ENCODE results near the gene CHD3.
"Not testable (repeated sequence)": the region's sequence is repeated elsewhere in the genome, so short reads cannot be mapped to it uniquely, and the experiment has no call there.

Gene CHD3

DNA sequence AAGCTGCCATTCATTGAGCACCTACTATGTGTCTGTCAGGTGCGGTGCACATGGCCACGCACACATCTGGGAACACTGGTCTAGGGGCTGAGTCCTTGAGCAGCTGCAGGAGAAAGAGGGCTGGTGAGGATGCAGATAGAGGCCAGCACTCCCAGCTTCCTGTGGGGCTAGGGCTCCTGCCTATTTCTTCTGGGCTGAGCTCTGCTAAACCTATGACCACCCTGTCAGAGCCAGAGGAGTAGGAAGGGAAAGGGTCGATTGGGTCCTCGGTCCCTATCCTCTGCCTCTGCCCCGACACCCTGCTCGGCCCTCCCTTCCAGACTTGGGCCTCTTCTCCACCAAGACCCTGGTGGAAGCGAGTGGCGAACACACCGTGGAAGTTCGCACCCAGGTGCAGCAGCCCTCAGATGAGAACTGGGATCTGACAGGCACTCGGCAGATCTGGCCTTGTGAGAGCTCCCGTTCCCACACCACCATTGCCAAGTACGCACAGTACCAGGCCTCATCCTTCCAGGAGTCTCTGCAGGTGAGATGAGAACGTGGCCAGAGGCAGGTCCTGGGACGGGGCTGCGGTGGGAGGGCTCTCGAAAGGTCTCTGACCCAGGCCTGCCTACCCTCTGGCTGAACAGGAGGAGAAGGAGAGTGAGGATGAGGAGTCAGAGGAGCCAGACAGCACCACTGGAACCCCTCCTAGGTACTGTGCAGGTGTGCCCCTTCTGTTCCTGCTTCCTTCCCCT, 37.7 kb upstream of the CHD3 start:
- no peak for DNase-seq

DNA sequence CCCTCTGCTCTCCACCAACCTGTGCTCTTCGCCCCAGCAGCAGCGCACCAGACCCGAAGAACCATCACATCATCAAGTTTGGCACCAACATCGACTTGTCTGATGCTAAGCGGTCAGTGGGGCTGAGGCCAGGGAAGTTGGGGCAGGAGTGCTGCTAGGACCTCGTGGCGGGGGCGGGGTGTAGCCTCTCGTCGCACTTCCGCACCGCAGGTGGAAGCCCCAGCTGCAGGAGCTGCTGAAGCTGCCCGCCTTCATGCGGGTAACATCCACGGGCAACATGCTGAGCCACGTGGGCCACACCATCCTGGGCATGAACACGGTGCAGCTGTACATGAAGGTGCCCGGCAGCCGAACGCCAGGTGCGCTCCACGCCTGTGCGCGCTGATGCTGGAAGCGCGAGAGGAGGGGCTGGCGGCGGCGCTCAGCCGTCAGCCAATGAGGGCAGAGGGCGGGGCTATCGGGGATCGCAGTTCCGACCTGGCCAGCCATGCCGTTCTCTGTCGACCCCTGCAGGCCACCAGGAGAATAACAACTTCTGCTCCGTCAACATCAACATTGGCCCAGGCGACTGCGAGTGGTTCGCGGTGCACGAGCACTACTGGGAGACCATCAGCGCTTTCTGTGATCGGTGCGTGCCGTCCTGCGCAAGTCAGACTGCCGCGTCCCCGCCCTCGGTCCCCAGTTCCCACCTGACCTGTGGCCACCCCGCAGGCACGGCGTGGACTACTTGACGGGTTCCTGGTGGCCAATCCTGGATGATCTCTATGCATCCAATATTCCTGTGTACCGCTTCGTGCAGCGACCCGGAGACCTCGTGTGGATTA, 36.9 kb upstream of the CHD3 start:
- DNase-seq: peak; percentile 51 to 53

DNA sequence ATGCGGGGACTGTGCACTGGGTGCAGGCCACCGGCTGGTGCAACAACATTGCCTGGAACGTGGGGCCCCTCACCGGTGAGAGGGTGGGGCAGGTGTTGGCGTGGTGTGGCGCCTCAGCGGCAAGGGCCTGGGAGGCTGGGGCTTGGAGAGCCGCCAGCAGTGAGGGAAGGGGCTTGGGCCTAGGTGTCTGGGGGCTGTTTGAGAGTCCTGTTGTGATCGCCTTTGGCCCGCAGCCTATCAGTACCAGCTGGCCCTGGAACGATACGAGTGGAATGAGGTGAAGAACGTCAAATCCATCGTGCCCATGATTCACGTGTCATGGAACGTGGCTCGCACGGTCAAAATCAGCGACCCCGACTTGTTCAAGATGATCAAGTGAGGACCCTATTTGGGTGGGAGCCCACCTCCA, 36.3 kb upstream of the CHD3 start:
- no peak for DNase-seq

DNA sequence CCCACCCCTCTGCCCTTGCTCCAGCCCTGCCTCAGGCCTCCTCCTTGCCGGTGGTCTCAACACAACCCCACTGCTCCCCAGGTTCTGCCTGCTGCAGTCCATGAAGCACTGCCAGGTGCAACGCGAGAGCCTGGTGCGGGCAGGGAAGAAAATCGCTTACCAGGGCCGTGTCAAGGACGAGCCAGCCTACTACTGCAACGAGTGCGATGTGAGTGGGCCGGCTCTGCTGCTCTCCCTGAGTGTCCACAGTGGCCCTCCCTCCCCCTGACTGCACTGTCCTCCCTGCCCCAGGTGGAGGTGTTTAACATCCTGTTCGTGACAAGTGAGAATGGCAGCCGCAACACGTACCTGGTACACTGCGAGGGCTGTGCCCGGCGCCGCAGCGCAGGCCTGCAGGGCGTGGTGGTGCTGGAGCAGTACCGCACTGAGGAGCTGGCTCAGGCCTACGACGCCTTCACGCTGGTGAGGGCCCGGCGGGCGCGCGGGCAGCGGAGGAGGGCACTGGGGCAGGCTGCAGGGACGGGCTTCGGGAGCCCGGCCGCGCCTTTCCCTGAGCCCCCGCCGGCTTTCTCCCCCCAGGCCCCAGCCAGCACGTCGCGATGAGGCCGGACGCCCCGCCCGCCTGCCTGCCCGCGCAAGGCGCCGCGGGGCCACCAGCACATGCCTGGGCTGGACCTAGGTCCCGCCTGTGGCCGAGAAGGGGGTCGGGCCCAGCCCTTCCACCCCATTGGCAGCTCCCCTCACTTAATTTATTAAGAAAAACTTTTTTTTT, 35.5 kb upstream of the CHD3 start:
- DNase-seq: no peak

DNA sequence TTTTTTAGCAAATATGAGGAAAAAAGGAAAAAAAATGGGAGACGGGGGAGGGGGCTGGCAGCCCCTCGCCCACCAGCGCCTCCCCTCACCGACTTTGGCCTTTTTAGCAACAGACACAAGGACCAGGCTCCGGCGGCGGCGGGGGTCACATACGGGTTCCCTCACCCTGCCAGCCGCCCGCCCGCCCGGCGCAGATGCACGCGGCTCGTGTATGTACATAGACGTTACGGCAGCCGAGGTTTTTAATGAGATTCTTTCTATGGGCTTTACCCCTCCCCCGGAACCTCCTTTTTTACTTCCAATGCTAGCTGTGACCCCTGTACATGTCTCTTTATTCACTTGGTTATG, 34.9 kb upstream of the CHD3 start:
- no peak for DNase-seq

DNA sequence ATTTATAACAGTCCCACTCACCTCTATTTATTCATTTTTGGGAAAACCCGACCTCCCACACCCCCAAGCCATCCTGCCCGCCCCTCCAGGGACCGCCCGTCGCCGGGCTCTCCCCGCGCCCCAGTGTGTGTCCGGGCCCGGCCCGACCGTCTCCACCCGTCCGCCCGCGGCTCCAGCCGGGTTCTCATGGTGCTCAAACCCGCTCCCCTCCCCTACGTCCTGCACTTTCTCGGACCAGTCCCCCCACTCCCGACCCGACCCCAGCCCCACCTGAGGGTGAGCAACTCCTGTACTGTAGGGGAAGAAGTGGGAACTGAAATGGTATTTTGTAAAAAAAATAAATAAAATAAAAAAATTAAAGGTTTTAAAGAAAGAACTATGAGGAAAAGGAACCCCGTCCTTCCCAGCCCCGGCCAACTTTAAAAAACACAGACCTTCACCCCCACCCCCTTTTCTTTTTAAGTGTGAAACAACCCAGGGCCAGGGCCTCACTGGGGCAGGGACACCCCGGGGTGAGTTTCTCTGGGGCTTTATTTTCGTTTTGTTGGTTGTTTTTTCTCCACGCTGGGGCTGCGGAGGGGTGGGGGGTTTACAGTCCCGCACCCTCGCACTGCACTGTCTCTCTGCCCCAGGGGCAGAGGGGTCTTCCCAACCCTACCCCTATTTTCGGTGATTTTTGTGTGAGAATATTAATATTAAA, 34.4 kb upstream of the CHD3 start:
- no peak for DNase-seq

DNA sequence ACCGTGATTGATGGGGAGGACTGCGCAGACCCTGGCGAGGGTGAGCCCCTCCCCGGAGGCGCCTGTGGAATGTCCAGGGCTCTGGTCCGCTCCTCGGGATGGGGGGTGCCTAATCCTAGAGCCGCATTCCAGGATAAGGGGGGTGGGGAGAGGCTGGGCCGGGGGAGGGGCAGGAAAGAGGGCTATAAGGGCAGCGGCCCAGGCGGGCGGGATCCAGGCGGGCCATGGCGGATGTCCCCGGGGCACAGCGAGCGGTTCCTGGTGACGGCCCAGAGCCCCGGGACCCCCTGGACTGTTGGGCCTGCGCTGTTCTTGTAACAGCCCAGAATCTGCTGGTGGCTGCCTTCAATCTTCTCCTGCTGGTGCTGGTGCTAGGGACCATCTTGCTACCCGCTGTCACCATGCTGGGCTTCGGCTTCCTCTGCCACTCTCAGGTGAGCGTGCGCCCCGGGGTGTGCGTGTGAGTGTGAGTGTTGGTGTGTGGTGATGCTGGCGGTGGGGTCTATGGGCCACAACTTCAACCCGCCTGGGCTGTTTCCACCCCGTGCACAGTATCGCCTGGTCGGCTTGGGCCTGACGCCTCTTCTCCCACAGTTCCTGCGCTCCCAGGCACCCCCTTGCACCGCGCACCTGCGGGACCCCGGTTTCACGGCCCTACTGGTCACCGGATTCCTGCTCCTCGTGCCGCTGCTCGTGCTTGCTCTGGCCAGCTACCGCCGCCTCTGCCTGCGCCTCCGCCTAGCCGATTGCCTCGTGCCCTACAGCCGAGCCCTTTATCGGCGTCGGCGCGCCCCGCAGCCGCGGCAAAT, 33.5 kb upstream of the CHD3 start, which contains the start of gene TMEM88:
TMEM88 (plus strand) TSS at position 216 of the 809 bp plus-strand sequence; CDS start at position 225, 9 bp downstream.
- no peak for DNase-seq

DNA sequence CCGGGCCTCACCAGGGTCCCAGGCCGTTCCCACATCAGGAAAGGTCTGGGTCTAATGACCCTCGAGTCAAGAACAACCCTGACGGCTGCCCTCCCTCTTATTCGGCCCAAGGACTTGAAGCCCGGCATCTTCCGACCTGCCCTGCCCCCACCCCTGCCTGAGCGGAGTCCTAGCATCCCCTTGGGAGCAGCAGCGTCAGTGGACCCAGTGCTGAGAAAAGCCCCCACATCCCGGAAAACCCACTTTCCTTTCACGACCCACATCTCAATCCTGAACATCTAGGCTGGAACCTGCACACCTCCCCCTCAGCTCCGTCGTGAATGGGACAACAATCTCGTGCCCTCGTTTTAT, 33.0 kb upstream of the CHD3 start:
- no peak for DNase-seq

DNA sequence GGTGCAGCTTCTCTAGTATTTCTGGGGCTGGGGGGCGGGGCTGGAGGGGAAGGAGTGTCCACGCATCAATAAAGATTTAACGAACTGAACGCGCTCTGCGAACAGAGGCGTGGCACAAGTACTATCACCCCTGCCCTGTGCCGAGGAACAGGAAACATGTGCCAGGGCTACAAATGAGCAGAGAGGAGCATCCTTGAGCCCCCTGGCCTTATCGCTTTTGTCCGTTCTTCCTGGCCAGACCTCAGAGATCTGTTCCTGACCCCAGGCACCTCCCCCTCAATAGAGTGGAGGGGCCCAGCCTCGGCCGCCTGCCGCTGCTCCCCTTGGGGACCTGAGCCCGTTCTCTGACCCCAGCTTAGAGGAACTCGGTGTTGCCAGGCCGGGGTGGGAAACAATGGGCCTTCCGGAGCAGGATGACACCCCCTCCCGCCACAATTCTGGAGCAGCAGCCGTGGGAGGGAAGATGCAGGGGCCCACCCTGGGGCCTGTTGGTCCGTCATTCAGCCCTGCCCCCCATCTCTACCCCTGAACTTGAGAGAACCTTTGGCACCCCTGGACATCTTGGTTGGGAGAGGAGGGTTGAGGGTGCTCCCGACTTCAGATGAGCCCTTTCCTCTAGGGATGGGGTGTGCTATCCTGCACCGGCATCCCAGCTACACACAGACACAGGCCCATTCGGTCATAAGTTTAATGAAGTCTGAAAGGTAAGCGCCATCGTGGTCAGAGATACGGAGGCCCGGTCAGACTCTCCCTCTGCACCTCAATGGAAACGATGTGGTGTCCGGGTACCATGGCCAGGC, 32.4 kb upstream of the CHD3 start:
- DNase-seq: no peak

DNA sequence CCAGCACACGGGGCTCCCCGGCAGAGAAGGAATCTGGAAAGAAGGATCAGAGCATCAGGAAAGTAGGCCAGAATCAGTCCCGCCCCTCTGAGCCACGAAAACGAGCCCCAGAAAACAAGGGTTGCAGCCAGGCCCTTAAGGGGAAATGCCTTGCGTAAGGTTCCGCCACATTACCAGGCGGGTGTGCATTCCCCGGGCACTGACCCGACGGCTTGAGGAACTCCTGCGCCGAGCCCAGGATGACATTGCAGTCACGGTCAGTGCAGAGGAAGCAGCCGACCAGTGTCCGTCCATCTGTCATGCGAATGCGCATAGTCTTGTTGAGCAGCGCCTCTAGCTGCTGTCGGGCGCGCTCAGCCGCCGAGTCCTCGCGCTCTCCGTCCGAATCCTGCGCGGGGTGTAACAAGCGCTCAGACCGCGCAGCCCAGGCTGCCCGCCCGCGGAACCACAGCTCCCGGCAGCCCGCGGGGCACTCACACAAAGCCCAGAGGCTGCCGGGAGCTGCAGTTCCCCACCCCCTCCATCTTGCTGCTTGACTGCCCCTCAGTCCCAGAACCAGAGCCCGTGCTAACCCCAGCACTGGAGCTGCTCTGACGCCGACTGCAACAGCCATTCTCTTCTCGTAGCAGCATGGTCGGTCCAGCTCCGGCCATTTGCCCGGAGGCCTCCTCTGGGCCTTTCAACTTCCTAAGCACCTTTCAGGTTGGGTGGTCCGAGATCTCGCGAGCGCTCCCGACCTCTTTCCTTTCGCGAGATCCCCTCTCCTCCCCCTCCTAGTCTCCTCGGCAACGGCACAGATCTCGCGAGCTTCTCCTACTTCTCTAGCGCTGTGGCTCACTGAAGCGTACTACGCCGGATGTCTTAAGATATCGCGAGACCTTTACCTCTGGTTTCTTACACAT, 31.5 kb upstream of the CHD3 start, which contains the start of gene NAA38:
NAA38 (minus strand) TSS at position 749 of the 902 bp plus-strand sequence; CDS start at position 653, 96 bp downstream.
- peak; percentile 78 to 88 for DNase-seq

DNA sequence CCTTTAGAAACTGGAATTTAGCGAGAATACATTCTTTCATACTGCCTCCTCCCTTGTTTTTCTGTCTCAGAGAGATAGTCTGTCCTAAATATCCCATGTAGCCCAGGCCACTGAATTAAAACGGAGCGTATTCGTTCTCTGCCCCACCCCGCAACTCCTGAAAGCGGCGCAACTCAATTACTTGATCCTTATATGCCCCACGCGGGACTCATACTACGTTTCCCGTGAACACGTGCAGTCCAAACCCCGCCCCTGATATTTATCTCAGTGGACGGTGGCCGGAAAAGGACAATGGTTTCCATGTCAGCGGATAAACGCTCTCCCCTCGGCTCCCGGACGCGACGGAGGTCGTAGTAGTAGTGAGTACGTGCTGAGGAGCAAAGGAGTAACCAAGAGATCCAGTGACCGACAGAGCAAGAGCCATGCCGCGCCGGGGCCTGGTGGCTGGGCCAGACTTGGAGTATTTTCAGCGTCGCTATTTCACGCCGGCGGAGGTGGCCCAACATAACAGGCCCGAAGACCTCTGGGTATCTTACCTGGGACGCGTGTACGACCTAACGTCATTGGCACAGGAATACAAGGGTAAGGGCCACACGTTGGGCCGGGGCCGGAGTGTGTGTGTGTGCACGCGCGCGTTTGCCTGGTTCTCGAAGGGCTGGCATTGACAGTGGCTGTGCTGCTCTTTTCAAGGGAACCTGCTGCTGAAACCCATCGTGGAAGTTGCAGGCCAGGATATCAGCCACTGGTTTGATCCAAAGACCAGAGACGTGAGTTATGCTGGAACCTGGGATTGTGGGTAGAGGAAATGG, 30.7 kb upstream of the CHD3 start, which contains the start of gene CYB5D1:
CYB5D1 (plus strand) TSS at position 291 of the 809 bp plus-strand sequence; CDS start at position 423, 132 bp downstream.
- DNase-seq: peak; percentile 70 to 77

DNA sequence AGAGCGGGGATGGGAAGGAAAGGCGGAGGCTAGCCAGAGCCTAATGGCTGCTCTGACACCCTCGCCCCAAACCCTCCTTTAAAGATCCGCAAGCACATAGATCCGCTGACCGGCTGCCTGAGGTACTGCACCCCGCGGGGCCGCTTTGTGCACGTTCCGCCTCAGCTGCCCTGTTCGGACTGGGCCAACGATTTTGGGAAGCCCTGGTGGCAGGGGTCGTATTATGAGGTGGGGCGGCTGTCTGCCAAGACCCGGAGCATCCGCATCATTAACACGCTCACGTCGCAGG, 30.1 kb upstream of the CHD3 start:
- peak; percentile 27 to 41 for DNase-seq

DNA sequence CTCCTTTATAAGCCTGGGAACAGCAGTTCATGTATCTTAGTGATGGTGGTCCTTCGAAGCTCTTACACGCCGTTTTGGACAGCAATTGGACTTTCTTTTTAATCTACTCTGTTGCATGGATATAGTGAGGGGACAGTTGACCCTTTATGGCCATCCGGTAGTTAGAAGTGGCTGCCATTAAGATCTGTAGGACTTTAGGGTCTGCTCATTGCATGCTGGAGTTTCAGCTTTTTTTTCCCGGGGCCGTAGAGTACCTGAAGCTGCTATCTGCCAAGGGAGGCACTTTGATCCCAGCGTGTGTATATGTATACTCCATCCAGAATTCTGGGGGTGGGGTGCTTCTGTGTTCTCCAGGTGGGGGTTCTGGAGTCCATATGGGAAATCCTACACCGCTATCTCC, 29.6 kb upstream of the CHD3 start:
- no peak for DNase-seq

DNA sequence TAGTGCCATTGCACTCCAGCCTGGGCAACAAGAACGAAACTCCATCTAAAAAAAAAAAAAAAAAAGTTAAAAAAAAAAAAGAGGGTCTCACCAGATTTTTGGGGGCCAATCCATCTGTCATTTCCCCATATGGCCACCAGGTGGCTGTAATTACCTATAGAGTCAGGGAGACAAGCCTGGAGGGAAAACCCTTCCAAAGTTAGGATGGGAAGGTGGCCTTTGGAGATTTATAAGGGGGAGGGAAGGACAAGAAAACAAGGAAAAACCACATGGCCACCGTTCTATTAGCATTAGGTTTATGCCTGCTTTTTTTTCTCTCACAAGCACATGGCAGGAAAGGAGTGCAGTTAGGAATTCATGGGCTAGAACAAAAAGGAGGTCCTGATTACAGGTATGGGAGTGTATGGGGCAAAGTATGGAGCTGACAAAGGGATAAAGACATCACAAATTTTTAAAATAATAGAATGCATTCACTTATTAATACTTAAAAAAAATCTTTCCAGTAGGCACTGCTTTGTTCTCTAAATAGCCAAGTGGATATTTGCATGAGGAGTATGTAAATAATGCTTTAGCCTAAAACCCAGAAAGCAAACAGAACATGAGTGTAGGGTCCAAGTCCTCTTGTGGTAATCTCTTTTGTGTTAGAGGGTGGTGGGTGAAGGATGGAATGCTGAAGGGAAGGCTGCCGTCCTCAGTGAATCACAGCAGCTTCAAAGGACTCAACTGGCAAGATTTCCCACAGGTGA, 25.7 kb upstream of the CHD3 start:
- no peak for DNase-seq

DNA sequence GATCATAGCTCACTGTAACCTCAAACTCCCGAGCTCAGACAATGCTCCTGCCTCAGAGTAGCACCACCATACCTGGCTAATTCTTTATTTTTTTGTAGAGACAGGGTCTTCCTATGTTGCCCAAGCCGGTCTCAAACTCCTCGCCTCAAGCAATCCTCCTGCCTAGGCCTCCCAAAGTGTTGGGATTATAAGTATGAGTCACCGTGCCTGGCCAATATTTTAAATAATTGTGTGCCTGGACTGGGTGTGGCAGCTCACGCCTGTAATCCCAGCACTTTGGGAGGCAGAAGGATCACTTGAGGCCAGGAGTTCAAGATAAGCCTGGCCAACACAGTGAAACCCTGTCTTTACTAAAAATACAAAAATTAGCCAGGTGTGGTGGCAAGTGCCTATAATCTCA, 24.2 kb upstream of the CHD3 start:
- not testable (repeated sequence) for DNase-seq

DNA sequence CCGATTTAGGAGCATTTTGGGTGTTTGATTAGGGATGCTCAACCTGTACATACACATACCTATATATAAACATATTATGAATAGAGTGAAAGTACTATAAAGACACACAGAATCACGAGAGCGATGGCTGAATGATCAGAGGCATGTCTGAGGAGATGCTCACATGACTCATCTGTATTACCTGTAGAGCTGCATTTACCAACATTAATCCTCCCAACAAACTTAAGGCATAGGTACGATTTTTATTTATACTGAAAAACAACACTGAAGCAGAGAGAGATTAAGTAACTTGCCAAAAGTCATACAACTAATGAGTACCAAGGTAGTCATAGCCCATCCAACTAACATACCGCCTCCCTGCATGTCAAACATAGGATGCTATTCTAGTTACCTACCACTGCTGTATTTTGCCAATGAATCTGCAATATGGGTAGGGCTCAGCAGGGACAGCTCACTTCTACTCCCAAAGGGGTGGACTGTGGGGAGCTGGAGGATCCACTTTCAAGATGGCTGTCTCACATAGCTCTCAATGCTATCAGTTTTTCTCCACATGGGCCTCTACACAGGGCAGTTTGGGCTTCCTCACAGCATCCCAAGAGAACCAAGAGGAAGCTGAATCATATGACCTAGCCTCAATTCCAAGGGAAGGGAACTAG, 23.5 kb upstream of the CHD3 start:
- no peak for DNase-seq

DNA sequence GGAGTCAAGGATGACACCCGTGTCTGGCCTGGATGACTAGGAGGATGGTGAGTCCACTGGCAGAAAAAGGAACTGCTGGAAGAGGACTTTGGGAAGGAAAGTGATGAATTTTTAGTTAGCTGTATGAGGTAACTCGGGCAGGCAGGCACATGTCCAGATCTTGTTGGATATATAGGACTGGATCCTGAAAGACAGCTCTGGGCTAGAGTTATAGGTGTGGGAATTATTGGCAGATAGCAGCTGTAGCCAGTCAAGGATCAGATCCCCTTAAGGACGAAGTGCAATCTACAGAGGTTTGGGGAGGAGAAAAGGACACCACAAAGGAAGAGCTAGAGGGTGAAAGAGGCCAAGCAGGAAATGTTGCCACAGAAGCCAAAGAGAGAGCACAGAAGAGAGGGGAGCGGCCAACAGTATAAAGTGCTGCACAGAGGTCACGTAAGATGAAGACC, 20.7 kb upstream of the CHD3 start:
- peak; percentile 41 to 51 for DNase-seq

DNA sequence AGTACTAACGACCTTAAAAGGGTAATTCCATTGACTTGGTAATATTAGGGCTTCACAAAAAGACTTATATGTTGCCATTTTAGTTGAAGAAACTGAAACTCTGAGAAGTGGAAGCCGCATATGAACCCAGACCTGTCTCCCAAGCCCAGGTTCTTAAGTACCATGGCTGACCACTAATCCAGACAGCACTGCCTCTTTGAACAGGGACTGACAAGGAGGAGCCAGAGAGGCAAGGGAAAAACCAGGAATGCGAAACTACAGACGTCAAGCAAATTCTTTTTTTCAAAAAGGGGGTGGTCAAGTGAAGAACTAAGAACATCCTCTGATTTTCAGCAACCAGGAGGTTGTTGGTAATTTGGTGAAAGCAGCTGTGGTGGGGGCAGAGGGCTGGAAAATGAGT, 15.5 kb upstream of the CHD3 start:
- DNase-seq: no peak
